Tibial artery (tissue), 4 donors: ENCODE measurements around the gene GBF1.
"Not testable (repeated sequence)": the region's sequence is repeated elsewhere in the genome, so short reads cannot be mapped to it uniquely, and the experiment has no call there.

Experiments
- DNase-seq, 2 donors: peaks; one replicate each; pipeline ENCODE4 v3.0.0-alpha.2; 2019
- H3K27ac ChIP-seq, 2 donors: fragments of 200-600 bp; sonication (generic) in 1 of 2; 1 replicate in 1 of 2; 2 replicates in 1 of 2; pipeline ENCODE4 v1.5.1; 2018 to 2019; ENCODE audit warnings: mild to moderate bottlenecking in 1 of 2
- H3K27me3 ChIP-seq, 2 donors: fragments of 200-600 bp; sonication (generic) in 1 of 2; one replicate each; pipeline versions ENCODE4 v1.5.1 to v1.6.0; 2016 to 2019
- H3K36me3 ChIP-seq, 3 donors: fragments of 200-600 bp; sonication (generic) in 2 of 3; one replicate each; pipeline ENCODE4 v1.5.1; 2016 to 2019; ENCODE audit warnings: mild to moderate bottlenecking in 2 of 3
- H3K4me1 ChIP-seq, 4 donors: fragments of 200-600 bp; sonication (generic) in 2 of 4; 1 replicate in 3 of 4; 2 replicates in 1 of 4; pipeline ENCODE4 v1.5.1; 2016 to 2019
- H3K4me3 ChIP-seq, 2 donors: fragments of 200-600 bp; sonication (generic) in 1 of 2; 1 replicate in 1 of 2; 2 replicates in 1 of 2; pipeline ENCODE4 v1.5.1; 2018 to 2019; ENCODE audit warnings: mild to moderate bottlenecking in 2 of 2
- H3K9me3 ChIP-seq, 3 donors: fragments of 200-600 bp; sonication (generic) in 1 of 3; one replicate each; pipeline ENCODE4 v1.5.1; 2016 to 2019
- CTCF ChIP-seq, 2 experiments: fragments of 200-600 bp in 1 of 2; fragments of 450-650 bp in 1 of 2; IDR thresholded peaks; one replicate each; pipeline ENCODE4 v1.5.1; 2017 to 2019; ENCODE audit warnings: antibody characterized with exemption in 2 of 2, mild to moderate bottlenecking in 1 of 2, moderate library complexity in 1 of 2
- intact Hi-C: fragments of 100-400 bp; cut with DNase I; formaldehyde crosslinking; loops from one replicate; pipeline ENCODE4 v1.15.0; 2023; ENCODE audit warnings: low total_unique reads

GBF1 gene

GRCh38 chr10:102247734-102248133, 2.4 kb downstream of the GBF1 start:
- Histone ChIP-seq H3K9me3 (no peaks in the 10 kb centered on the region), H3K27ac (no peak overlapping the region), H3K36me3 (peaks cover 0 to 4% (median 0%) of the 10 kb centered on the region in 3 donors), H3K4me3 (no peak overlapping the region), H3K4me1 (peaks cover 0 to 44% (median 30%) of the 10 kb centered on the region in 4 donors), H3K27me3 (no peaks in the 10 kb centered on the region)
- no peak for DNase-seq
- intact Hi-C loops, result no loop called here
- no peak for TF ChIP-seq CTCF (IDR thresholded peaks at IDR 0.05)

- intact Hi-C loops, H3K36me3 ChIP-seq, H3K27ac ChIP-seq, H3K27me3 ChIP-seq, H3K4me3 ChIP-seq, DNase-seq, H3K9me3 ChIP-seq: not testable (repeated sequence)
- H3K4me1 ChIP-seq, result peaks cover 0 to 29% (median 13%) of the 10 kb centered on the region in 4 donors
Observed at GRCh38 chr10:102252508-102252907, 7.2 kb downstream of the GBF1 start.

- Histone ChIP-seq H3K27me3 (no peaks in the 10 kb centered on the region), H3K36me3 (peaks cover 4 to 7% (median 6%) of the 10 kb centered on the region in 3 donors), H3K9me3 (no peaks in the 10 kb centered on the region), H3K4me3 (no peak overlapping the region), H3K27ac (no peak overlapping the region), H3K4me1 (peaks cover 0 to 10% (median 4%) of the 10 kb centered on the region in 4 donors)
- no peak for TF ChIP-seq CTCF (IDR thresholded peaks at IDR 0.05)
- intact Hi-C loops, result no loop called here
- DNase-seq, result no peak
Observed at GRCh38 chr10:102254426-102254825, 9.1 kb downstream of the GBF1 start.

GRCh38 chr10:102255404-102255803, 10.1 kb downstream of the GBF1 start:
- Histone ChIP-seq H3K9me3 (no peaks in the 10 kb centered on the region), H3K27me3 (no peaks in the 10 kb centered on the region), H3K4me3 (no peak overlapping the region), H3K4me1 (peaks cover 0 to 8% (median 3%) of the 10 kb centered on the region in 4 donors), H3K27ac (no peak overlapping the region), H3K36me3 (peaks cover 9 to 14% (median 14%) of the 10 kb centered on the region in 3 donors)
- intact Hi-C loops, result no loop called here
- DNase-seq, result no peak
- no peak for TF ChIP-seq CTCF (IDR thresholded peaks at IDR 0.05)

GRCh38 chr10:102261196-102261595, 15.9 kb downstream of the GBF1 start:
- TF ChIP-seq CTCF (IDR thresholded peaks at IDR 0.05), result no peak
- peaks cover 0 to 18% (median 5%) of the 10 kb centered on the region in 4 donors for H3K4me1 ChIP-seq
- no peaks in the 10 kb centered on the region for H3K9me3 ChIP-seq
- no peak overlapping the region for H3K27ac ChIP-seq
- DNase-seq, result no peak
- no peaks in the 10 kb centered on the region for H3K27me3 ChIP-seq
- no peak overlapping the region for H3K4me3 ChIP-seq
- H3K36me3 ChIP-seq, result peaks cover 22 to 29% (median 25%) of the 10 kb centered on the region in 3 donors
- intact Hi-C loops, result no loop called here

- no peak for DNase-seq
- Histone ChIP-seq H3K4me1 (peaks cover 0 to 18% (median 7%) of the 10 kb centered on the region in 4 donors), H3K9me3 (no peaks in the 10 kb centered on the region), H3K4me3 (no peak overlapping the region), H3K27ac (no peak overlapping the region), H3K27me3 (no peaks in the 10 kb centered on the region), H3K36me3 (peaks cover 22 to 29% (median 25%) of the 10 kb centered on the region in 3 donors)
- no peak for TF ChIP-seq CTCF (IDR thresholded peaks at IDR 0.05)
- intact Hi-C loops, result no loop called here
Observed at GRCh38 chr10:102261842-102262241, 16.5 kb downstream of the GBF1 start.
